ENCODE data around the gene IRX3. TPM values are rescaled to one million over a fixed set of nuclear protein-coding genes. Genes with fewer than 3 reads are reported as not detected.

IRX3 gene
- polyA plus RNA-seq, 5 donors = 53.1 to 84.6 (median 63.1) TPM

- DNase-seq = no peak
These were observed 47.1 kb downstream of the IRX3 start for GRCh38 chr16:54239456-54239855.

- no peak for DNase-seq
These were observed 49.8 kb downstream of the IRX3 start for GRCh38 chr16:54236773-54237172.

- no peak for DNase-seq
These were observed 53.0 kb downstream of the IRX3 start for GRCh38 chr16:54233615-54234014.

All from right lung (tissue), 5 donors.